Measurements from ENCODE around the gene XPO6. TPM values are rescaled to one million over a fixed set of nuclear protein-coding genes. Genes with fewer than 3 reads are reported as not detected.

Gene XPO6
- total and polyA plus RNA-seq, 2 of the 13 experiments (the other 11 are each of a cell fraction or from before 2014, with no cell fraction given) = 109 to 129 TPM

DNA sequence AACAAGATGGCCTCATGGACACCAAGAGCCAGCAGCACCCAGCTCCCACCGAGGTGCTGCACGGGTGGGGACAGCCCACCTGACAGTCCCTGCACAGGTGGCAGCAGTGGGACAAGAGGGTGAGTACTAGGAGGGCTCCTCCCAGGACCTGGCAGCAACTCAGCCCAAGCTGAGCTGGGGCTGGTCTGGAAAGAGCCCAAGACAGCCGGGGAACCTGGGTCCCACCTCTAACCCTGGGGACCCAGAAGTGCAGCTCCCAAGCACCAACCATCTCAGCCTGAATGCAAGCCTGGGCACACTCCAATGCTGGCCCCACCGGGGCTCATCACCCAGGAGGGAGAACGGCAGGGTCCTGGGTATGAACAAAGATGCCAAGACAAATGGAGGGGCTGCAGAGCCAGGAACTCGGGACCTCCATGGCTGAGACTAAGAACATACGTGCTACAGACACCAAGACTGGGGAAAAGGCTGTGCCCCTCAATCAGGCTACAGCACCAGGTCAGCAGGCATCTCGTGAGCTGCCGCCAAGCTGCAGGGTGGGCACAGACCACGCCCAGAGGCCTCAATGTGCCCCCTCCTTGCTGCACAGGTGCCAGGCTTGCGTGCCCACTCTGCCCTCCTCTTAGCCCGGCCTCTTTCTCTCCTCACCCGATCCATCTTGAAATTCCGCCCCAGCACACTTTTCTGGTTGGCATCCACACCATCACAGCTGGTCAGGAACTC lies 110.8 kb downstream of the XPO6 start:
- ChIA-PET POLR2A (no interaction called here), CTCF (ENCODE audit: low intra/inter-chr PET ratio, low total read pairs) (no interaction called here)
- DNase-seq (ENCODE audit: low spot score) (no peak), ATAC-seq (no peak), FAIRE-seq (no peak)
- no peaks in the 10 kb centered on the region for H3K27me3 ChIP-seq (ENCODE audit: control insufficient read depth in 1 of 2, insufficient read depth in 2 of 2, low read length in 2 of 2)
- H3K4me2 ChIP-seq (ENCODE audit: low read depth, low read length) = no peak overlapping the region
- H3K4me1 ChIP-seq (ENCODE audit: insufficient read depth, low read length) = no peaks in the 10 kb centered on the region
- no peak overlapping the region for H3K4me3 ChIP-seq (replicated peaks in 1 of 3; ENCODE audit: insufficient read depth in 1 of 3, low read depth in 2 of 3, low read length in 3 of 3)
- no TSS peak for BruUV-seq (replicated peaks)
- H4K20me1 ChIP-seq (ENCODE audit: insufficient read depth, low read length) = peaks cover 2% of the 10 kb centered on the region; the same call in 1 of the 2 replicates
- H3K9me3 ChIP-seq (ENCODE audit: low read length) = no peaks in the 10 kb centered on the region
- no peaks in the 10 kb centered on the region for H3K79me2 ChIP-seq (ENCODE audit: insufficient read depth, low read length)
- in situ Hi-C loops (cut with HindIII; ENCODE audit: extremely low pct_ligation_motif_present, low pct_unique_long_range_greater_than_20kb) = no loop called here
- H3K27ac ChIP-seq (ENCODE audit: extremely low read length, insufficient read depth, low read length) = no peak overlapping the region
- intact Hi-C loops (cut with micrococcal nuclease; ENCODE audit: unreplicated experiment) = no loop called here
- WGBS (ENCODE audit: low lambda C conversion rate) = 96% methylated on average over 11 of the region's 14 CpGs
- peaks cover 58 to 89% of the 10 kb centered on the region in 2 experiments for H3K36me3 ChIP-seq (replicated peaks in 1 of 2; ENCODE audit: control insufficient read depth in 1 of 2, insufficient read depth in 2 of 2, low read length in 2 of 2)
- no peak overlapping the region for H2AFZ ChIP-seq (ENCODE audit: low read length)
- no peak for TF ChIP-seq NBN (conservative IDR thresholded peaks at IDR 0.05)
- H3K9ac ChIP-seq (ENCODE audit: insufficient read depth, low read depth, low read length) = no peak overlapping the region

DNA sequence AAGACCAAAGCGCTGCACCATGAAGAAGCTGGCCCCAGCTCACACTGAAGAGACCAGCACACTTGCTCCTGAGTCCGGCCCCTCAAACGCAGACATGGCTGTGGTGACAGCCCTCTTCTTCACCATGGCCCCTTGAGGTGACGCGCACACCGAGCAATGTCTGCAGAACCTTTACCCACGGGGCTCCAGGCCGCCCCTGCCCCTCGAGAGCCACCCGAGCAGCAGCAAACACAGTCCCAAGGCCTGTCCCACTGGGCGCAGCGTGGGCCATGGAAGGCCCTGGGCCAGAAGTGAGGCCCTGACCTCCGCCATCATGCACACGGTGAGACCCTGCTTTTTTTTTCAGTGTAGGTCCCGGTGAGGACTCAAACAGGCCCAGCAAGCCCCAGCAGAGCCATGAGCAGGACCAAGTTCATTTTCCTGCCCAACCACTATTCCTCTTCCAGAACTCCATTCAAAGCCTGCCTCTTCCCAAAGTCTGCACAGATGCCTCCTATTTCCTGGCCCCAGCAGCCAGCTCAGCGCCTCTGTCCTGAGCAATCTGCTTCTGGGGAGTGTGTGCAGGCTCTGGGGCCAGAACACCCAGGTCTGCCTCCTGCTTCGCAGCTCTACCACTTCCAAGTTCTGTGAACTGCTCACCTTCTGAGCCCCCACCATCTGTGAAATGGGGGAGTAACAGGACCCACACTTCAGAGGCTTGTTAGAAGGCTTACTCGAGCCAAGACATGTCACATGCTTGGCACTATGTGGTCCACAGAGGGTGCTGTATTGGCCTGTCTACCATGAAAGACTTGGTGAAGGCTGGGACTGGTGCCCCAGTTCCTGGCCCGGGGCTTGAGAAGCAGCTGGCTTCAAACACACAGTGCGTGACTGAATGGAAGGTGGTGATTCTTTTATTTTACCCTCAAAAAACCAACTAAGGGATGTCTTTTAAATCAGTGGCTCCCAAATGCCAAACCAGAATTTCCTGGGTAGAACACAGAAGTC lies 112.5 kb downstream of the XPO6 start:
- FAIRE-seq = no peak
- intact Hi-C loops (cut with micrococcal nuclease; ENCODE audit: unreplicated experiment) (no loop called here), in situ Hi-C loops (cut with HindIII; ENCODE audit: extremely low pct_ligation_motif_present, low pct_unique_long_range_greater_than_20kb) (no loop called here)
- Histone ChIP-seq H3K9ac (ENCODE audit: insufficient read depth, low read depth, low read length) (no peak overlapping the region), H2AFZ (ENCODE audit: low read length) (no peak overlapping the region), H3K79me2 (ENCODE audit: insufficient read depth, low read length) (no peaks in the 10 kb centered on the region), H4K20me1 (ENCODE audit: insufficient read depth, low read length) (no peaks in the 10 kb centered on the region), H3K4me1 (ENCODE audit: insufficient read depth, low read length) (no peaks in the 10 kb centered on the region), H3K36me3 (replicated peaks in 1 of 2; ENCODE audit: control insufficient read depth in 1 of 2, insufficient read depth in 2 of 2, low read length in 2 of 2) (peaks cover 49 to 72% of the 10 kb centered on the region in 2 experiments), H3K9me3 (ENCODE audit: low read length) (no peaks in the 10 kb centered on the region), H3K27me3 (ENCODE audit: control insufficient read depth in 1 of 2, insufficient read depth in 2 of 2, low read length in 2 of 2) (no peaks in the 10 kb centered on the region), H3K27ac (ENCODE audit: extremely low read length, insufficient read depth, low read length) (no peak overlapping the region), H3K4me2 (ENCODE audit: low read depth, low read length) (no peak overlapping the region), H3K4me3 (replicated peaks in 1 of 3; ENCODE audit: insufficient read depth in 1 of 3, low read depth in 2 of 3, low read length in 3 of 3) (no peak overlapping the region)
- ChIA-PET CTCF (ENCODE audit: low intra/inter-chr PET ratio, low total read pairs) (no interaction called here), POLR2A (no interaction called here)
- TF ChIP-seq, protein P1, sequence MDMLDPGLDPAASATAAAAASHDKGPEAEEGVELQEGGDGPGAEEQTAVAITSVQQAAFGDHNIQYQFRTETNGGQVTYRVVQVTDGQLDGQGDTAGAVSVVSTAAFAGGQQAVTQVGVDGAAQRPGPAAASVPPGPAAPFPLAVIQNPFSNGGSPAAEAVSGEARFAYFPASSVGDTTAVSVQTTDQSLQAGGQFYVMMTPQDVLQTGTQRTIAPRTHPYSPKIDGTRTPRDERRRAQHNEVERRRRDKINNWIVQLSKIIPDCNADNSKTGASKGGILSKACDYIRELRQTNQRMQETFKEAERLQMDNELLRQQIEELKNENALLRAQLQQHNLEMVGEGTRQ (IDR thresholded peaks at IDR 0.05; ENCODE audit: low read depth, low read length) = no peak
- TF ChIP-seq, protein P1 (CRISPR knock-in tag; IDR thresholded peaks at IDR 0.05; ENCODE audit: borderline replicate concordance) = no peak
- TF ChIP-seq RBM22 (optimal IDR thresholded peaks at IDR 0.05; ENCODE audit: low read length) = peak; percentile 43
- 95% methylated on average over 20 of the region's 20 CpGs for WGBS (ENCODE audit: low lambda C conversion rate)
- no peak for DNase-seq (ENCODE audit: low spot score)
- no TSS peak for BruUV-seq (replicated peaks)
- no peak; the same call in 2 of the 3 replicates for ATAC-seq
